Skeletal muscle satellite cell (primary cell): ENCODE data around the gene PLXNA1.

ENCODE experiments used
- H3K27me3 ChIP-seq: 2 replicates; pipeline ENCODE4 v1.7.0; 2013; ENCODE audit warnings: low read length; ENCODE audit not compliant: control insufficient read depth, insufficient read depth
- H3K36me3 ChIP-seq: 2 replicates; pipeline ENCODE4 v1.7.0; 2013; ENCODE audit warnings: mild to moderate bottlenecking, control low read depth, low read length; ENCODE audit not compliant: insufficient read depth
- H3K4me1 ChIP-seq: 2 replicates; pipeline ENCODE4 v1.7.0; 2013; ENCODE audit warnings: low read length; ENCODE audit not compliant: control insufficient read depth, insufficient read depth
- H3K4me2 ChIP-seq: 2 replicates; pipeline ENCODE4 v1.7.0; 2013; ENCODE audit warnings: mild to moderate bottlenecking, low read length
- H3K4me3 ChIP-seq: 2 replicates; pipeline ENCODE4 v1.7.0; 2013; ENCODE audit warnings: low read length
- H3K9ac ChIP-seq: 2 replicates; pipeline ENCODE4 v1.7.0; 2013; ENCODE audit warnings: mild to moderate bottlenecking, low read depth, low read length, moderate library complexity
- H3K9me3 ChIP-seq: replicated peaks from 2 replicates; pipeline ENCODE4 v1.7.0; 2013; ENCODE audit warnings: mild to moderate bottlenecking, control low read depth, low read length

Gene PLXNA1

DNA sequence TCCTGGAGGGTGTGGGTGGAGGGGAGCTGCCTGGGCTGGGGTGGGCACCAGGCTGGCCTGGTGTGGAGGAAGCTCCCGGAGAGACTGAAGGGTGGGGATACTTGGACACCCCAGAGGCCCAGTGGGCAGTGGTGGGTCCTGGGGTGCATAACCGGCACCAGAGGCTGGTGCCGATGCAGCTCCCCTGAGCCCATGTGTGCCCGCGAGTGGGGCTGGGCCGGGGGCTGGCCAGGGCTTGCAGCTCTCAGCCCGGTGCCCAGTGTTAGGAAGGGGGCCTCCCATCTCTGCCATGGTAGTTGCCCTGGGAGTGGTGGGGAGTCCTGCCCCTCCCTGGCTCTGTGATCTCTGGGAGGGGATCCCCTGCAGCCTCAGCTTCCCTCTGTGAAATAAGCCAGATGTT is 9.3 kb downstream of the PLXNA1 start:
- Histone ChIP-seq H3K9me3 (no peaks in the 10 kb centered on the region), H3K9ac (no peak overlapping the region), H3K27me3 (no peaks in the 10 kb centered on the region), H3K4me2 (no peak overlapping the region), H3K4me1 (peaks cover 24% of the 10 kb centered on the region), H3K4me3 (no peak overlapping the region), H3K36me3 (peaks cover 37% of the 10 kb centered on the region)

DNA sequence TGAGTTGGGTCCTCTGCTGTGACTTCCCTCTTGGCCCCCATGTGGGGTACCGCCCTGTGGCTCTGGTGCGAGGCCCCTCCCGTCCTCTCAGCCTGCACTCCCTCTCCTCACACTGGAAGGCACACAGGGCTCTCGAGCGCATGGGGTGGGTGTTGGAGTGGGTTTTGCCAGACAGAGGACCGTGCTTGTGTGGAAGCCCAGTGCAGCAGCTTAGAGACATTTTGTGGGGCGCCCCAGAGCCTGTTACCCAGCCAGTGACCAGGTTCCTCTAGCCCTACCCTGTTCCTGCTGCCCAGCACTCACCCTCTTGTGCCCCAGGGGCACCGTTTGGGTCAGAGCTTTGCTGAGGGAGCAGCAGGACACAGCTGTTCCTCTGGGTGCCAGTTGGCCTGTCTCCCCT is 9.9 kb downstream of the PLXNA1 start:
- Histone ChIP-seq H3K4me2 (no peak overlapping the region), H3K4me1 (peaks cover 30% of the 10 kb centered on the region), H3K9ac (no peak overlapping the region), H3K27me3 (no peaks in the 10 kb centered on the region), H3K4me3 (no peak overlapping the region), H3K36me3 (peaks cover 37% of the 10 kb centered on the region), H3K9me3 (no peaks in the 10 kb centered on the region)

DNA sequence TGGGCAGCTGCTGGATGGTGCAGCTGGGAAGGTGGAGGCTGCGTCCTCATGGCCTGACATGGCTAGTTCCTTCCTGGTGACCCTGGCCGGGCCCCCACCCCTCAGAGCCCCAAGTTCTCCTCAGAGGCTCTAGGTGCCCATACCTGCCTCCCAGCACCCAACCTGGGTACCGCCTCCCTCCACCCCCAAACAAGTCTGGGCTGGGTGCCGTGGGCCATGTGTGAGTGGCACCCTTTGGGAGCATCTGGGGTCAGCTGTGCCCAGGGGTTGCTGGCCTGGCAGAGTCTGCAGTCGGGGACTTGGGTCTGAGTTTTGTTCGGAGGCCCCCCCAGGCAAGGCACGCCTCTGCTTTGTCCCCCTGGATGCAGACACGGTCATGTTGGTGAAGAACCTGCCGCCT is 10.5 kb downstream of the PLXNA1 start:
- no peak overlapping the region for H3K9ac ChIP-seq
- H3K9me3 ChIP-seq = no peaks in the 10 kb centered on the region
- H3K4me1 ChIP-seq = peaks cover 31% of the 10 kb centered on the region
- peaks cover 37% of the 10 kb centered on the region for H3K36me3 ChIP-seq
- no peak overlapping the region for H3K4me3 ChIP-seq
- H3K27me3 ChIP-seq = no peaks in the 10 kb centered on the region
- H3K4me2 ChIP-seq = no peak overlapping the region

DNA sequence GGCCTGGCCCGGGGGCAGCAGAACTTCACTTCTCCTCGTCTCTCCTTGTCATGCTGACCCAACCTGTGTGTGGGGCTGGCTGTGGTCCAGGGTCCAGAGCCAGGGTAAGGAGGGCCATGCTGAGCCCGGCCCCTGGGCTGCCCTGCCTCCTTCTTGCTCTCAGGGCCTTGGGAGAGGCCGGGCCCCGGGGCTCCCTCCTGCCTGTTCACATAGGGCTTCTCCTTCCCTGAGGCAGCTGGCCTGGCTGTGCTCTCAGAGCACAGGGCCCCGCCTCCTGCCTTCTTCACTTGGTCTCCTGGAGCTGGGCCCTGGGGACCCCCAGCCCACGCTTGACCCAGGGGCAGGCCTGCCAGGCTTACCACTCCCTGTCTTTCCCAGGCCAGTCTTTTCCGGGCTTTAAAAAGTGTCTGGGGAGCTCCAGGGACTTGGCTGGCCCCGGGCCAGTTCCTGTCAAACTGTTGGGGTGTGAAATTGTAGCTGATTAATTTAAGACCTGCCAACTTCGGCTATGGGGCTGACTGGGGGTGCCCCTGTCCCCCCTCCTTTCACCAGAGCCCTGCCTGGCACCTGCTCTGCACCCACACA is 11.8 kb downstream of the PLXNA1 start:
- H3K36me3 ChIP-seq = peaks cover 31% of the 10 kb centered on the region
- H3K27me3 ChIP-seq = no peaks in the 10 kb centered on the region
- H3K4me3 ChIP-seq = no peak overlapping the region
- H3K4me2 ChIP-seq = no peak overlapping the region
- H3K4me1 ChIP-seq = peaks cover 41% of the 10 kb centered on the region
- no peaks in the 10 kb centered on the region for H3K9me3 ChIP-seq
- H3K9ac ChIP-seq = no peak overlapping the region

DNA sequence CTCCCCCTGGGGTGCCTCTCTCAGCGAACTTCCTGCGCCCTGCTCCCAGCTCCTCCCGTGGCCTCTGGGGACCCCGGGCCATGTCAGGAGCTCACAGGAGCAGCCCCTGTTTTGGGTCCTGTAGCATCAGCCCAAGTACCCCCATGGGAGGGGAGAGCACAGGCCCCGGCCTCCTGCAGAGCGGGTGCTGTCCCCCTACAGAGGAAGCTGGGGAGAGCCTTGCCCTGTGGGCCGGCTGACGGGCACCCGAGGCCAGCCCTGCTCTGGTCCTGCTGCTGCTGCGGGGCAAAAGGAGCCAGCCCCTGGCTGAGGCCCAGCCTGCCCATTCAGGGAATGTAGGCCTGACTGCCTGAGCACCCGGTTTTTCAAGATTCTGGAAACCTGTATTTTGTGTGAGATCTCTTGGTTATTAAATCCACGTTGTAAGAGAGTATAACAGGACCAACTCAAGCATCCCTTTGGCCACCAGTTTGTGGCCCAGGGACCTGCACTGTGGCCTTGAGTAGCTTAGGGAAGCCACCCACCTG is 12.4 kb downstream of the PLXNA1 start:
- H3K4me2 ChIP-seq = no peak overlapping the region
- H3K4me1 ChIP-seq = peaks cover 47% of the 10 kb centered on the region
- H3K9ac ChIP-seq = no peak overlapping the region
- H3K9me3 ChIP-seq = no peaks in the 10 kb centered on the region
- H3K36me3 ChIP-seq = peaks cover 25% of the 10 kb centered on the region
- H3K27me3 ChIP-seq = no peaks in the 10 kb centered on the region
- H3K4me3 ChIP-seq = no peak overlapping the region

DNA sequence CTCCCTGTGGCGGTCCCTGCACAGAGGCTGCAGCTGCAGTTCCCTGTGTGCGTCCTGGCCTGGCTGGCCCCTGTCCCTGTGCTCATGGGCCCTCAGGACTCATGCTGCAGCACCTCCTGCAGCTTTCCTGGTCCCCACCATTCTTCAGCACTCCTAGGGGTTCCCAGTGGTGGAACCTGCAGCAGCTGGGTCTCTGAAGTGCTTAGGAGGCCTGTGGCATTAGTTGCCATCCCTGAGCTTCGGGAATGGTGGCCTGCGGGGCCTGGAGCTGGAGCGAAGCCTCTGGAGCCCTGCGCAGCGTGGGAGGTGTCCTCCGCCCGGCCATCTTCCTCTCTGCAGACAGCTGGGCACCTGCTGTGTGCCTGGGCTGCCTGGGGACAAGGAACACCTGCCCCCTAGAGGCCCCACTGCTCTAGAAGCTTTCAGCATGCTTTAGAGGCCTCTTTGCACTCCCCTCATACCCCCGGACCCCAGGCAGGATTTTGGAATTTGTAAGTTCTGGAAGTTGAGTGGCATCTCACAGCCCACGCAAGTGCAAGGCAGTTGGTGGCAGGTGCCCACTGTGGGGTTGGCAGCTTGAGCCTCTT is 13.1 kb downstream of the PLXNA1 start:
- Histone ChIP-seq H3K36me3 (peaks cover 19% of the 10 kb centered on the region), H3K4me3 (no peak overlapping the region), H3K9me3 (no peaks in the 10 kb centered on the region), H3K27me3 (no peaks in the 10 kb centered on the region), H3K4me1 (peaks cover 54% of the 10 kb centered on the region), H3K4me2 (no peak overlapping the region), H3K9ac (no peak overlapping the region)

DNA sequence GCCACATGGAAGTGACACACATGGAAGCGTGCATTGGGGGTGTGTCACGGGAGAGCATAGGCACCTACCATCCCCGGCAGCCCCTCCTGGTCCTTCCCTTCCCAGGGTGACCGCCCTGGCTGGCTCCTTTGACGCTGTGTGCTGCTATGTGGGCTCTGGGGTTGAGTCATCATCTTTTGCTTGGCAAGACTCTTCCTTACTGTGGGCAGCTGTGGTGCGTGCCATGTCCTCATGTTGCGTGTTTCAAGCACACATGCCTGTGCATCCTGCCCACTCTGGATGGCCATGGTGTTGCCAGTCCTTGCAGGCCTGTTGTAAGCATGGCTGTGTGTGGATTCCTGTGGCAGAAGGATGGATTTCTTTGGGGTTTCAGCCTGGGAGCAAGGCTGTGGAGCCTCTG is 14.0 kb downstream of the PLXNA1 start:
- peaks cover 16% of the 10 kb centered on the region for H3K36me3 ChIP-seq

DNA sequence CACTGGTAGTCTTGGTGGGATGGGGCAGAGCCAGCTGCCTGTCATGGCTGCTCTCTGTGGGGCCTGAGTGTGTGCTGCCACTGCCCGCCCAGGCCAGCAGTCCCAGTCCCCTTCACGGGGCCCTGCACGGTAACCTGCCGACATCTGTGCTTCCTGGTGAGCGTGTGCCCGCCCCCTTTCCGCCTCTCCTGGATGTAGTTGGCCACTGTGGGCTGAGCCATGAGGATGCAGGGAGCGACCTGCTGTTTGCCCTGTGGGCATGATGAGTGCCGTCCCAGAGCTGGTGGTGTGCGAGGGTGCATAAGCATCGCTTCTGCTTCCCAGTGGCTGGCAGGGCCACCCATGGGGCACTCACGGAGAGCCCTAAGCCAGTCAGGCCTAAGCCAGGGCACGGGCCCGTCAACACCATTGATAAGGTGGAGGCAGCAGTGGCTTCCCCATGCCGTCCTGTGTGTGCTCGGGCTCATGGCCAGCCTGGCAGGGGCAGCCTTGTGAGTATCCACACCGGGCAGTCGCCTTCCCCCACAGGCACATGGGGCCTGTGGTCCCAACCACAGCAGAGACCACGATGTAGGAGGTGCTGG is 14.6 kb downstream of the PLXNA1 start:
- Histone ChIP-seq H3K9ac (no peak overlapping the region), H3K9me3 (no peaks in the 10 kb centered on the region), H3K27me3 (no peaks in the 10 kb centered on the region), H3K4me3 (no peak overlapping the region), H3K4me2 (peak overlapping the region; percentile 42), H3K36me3 (peaks cover 16% of the 10 kb centered on the region), H3K4me1 (peaks cover 69% of the 10 kb centered on the region)

More for the DNA sequence above, 14.0 kb downstream of the PLXNA1 start:
- no peaks in the 10 kb centered on the region for H3K9me3 ChIP-seq
- no peak overlapping the region for H3K9ac ChIP-seq
- H3K4me3 ChIP-seq = no peak overlapping the region
- peaks cover 63% of the 10 kb centered on the region for H3K4me1 ChIP-seq
- peak overlapping the region; percentile 42 for H3K4me2 ChIP-seq
- H3K27me3 ChIP-seq = no peaks in the 10 kb centered on the region

DNA sequence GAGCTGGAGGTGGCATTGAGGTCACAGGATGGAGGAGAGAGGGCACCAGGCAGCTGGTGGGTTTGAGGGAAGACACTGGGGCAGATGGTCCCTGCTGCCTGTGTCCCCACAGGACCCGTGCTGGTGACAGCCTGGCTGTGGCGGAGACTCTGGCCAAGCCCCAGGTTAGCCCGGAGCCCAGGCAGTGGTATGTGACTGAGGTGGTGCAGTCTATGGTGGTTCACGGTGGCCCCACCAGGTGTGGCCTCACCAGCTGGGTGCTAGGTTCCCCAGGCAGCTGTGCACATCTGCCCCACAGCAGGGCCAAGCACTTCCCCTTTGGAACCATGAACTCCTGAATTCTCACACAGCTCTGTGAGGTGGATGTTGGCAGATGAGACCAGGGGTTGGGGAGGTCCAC is 15.4 kb downstream of the PLXNA1 start:
- no peaks in the 10 kb centered on the region for H3K27me3 ChIP-seq
- peaks cover 76% of the 10 kb centered on the region for H3K4me1 ChIP-seq
- no peak overlapping the region for H3K4me3 ChIP-seq
- peaks cover 16% of the 10 kb centered on the region for H3K36me3 ChIP-seq
- no peaks in the 10 kb centered on the region for H3K9me3 ChIP-seq
- no peak overlapping the region for H3K9ac ChIP-seq
- H3K4me2 ChIP-seq = no peak overlapping the region

DNA sequence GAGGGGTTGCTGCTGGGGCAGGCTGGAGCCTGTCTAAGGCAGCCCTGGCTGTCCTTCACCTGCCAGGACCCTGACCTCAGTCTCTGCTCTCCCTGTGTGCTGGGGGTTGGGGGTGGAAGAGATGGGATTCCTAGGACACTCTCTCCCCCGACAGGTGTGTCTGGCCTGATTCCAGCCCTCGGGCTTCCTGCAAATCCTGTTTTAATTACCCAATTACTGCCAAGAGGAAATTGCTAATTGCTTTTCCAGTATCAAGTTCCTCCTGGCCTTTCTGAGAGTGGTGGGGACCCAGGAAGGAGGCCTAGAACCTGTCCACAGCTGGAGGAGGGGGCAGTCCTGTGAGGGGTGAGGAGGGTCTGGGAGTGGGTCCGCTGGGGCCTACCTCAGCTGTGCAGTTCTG is 15.8 kb downstream of the PLXNA1 start:
- H3K4me3 ChIP-seq = no peak overlapping the region
- H3K27me3 ChIP-seq = no peaks in the 10 kb centered on the region
- peaks cover 13% of the 10 kb centered on the region for H3K36me3 ChIP-seq
- H3K4me2 ChIP-seq = no peak overlapping the region
- peaks cover 80% of the 10 kb centered on the region for H3K4me1 ChIP-seq
- H3K9me3 ChIP-seq = no peaks in the 10 kb centered on the region
- H3K9ac ChIP-seq = no peak overlapping the region

DNA sequence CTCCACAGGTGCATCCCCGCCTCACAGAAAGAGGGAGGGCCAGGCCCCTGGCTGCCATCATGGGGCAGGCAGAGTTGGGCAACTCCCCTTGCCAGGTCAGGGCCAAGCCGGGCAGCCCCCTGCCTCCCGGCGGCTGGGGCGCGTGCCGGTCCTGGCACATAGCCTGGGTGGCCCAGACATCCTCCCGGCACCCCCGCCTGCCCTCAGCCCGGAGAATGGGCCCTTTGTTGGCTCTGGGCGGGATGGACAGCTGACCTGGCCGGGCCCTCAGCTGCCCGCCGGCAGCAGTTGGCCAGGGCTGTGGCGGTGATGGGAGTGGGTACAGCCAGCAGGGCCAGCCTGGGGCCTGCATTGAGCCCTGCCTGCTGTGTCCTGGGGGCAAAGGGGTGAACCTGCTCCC is 16.5 kb downstream of the PLXNA1 start:
- Histone ChIP-seq H3K4me1 (peaks cover 77% of the 10 kb centered on the region), H3K4me2 (no peak overlapping the region), H3K4me3 (no peak overlapping the region), H3K27me3 (no peaks in the 10 kb centered on the region), H3K36me3 (peaks cover 14% of the 10 kb centered on the region), H3K9ac (peak overlapping the region; percentile 18), H3K9me3 (no peaks in the 10 kb centered on the region)

DNA sequence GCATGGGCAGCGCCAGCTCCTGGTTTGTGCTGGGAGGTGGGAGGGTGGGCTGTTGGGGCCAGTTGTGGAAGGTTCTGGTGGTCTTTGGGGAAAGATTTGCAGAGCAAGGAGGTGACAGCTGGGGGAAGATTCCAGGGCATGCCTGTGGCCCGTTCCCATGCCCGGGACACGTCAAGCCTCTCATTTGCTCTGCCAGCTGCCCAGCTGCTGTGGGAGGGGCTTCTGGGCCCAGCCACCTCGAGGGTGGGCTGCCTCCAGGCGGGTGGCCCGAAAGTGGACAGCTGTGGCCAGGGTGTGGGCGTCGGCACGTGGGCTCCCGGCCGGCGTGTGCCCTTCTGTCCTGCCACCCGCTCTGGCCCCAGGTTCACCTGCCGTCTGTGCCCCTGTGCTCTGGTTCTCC is 17.2 kb downstream of the PLXNA1 start:
- Histone ChIP-seq H3K4me3 (no peak overlapping the region), H3K27me3 (no peaks in the 10 kb centered on the region), H3K4me1 (peaks cover 70% of the 10 kb centered on the region), H3K9me3 (no peaks in the 10 kb centered on the region), H3K9ac (no peak overlapping the region), H3K36me3 (peaks cover 18% of the 10 kb centered on the region), H3K4me2 (no peak overlapping the region)
